ENCODE data around the gene JAKMIP1. TPM values are rescaled to one million over a fixed set of nuclear protein-coding genes. Genes with fewer than 3 reads are reported as not detected.
A peak's percentile ranks its signal among the peaks of the same experiment; 100 is the strongest.

Gene JAKMIP1
- total and polyA plus RNA-seq, 2 of the 13 experiments (the other 11 are each of a cell fraction or from before 2014, with no cell fraction given), result not detected

DNA sequence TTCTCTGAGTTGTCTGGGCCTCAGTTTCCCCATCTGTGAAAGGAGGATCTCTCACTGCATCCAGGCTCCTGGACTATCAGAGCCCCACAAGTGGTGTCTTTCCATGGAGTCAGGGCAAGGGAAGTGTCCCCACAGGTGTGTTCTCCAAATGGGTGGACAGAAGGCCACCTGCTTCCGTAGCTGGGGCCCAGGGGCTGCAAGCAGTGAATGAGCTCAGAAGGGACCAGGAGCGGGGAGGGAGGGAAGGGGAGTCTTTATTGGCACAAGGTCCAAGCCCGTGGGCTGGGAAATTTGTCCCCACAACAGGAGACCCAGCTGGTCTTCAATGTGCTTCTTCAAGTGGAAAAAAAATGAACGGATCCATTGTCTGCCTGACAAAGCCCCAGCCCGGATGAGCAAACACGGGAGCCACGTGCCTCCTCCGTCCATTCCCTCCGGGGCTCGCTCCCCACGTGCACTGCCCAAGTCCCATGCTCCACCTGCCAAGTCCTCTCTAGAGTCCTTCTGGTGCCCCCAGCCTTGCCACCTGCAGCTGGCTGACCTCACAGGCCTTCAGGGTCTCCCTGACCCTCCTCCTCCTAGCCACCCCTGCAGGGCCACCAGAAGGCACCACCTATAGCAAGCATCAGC is 72.0 kb downstream of the JAKMIP1 start (continued):
- TF ChIP-seq, protein P1, sequence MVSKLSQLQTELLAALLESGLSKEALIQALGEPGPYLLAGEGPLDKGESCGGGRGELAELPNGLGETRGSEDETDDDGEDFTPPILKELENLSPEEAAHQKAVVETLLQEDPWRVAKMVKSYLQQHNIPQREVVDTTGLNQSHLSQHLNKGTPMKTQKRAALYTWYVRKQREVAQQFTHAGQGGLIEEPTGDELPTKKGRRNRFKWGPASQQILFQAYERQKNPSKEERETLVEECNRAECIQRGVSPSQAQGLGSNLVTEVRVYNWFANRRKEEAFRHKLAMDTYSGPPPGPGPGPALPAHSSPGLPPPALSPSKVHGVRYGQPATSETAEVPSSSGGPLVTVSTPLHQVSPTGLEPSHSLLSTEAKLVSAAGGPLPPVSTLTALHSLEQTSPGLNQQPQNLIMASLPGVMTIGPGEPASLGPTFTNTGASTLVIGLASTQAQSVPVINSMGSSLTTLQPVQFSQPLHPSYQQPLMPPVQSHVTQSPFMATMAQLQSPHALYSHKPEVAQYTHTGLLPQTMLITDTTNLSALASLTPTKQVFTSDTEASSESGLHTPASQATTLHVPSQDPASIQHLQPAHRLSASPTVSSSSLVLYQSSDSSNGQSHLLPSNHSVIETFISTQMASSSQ (IDR thresholded peaks at IDR 0.05; ENCODE audit: low read depth), result no peak
- TF ChIP-seq, protein P1 (CRISPR knock-in tag; IDR thresholded peaks at IDR 0.05; ENCODE audit: borderline replicate concordance), result no peak
- TF ChIP-seq, protein P2, sequence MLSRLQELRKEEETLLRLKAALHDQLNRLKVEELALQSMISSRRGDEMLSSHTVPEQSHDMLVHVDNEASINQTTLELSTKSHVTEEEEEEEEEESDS (CRISPR knock-in tag; IDR thresholded peaks at IDR 0.05; ENCODE audit: borderline replicate concordance), result no peak
- TF ChIP-seq ZNF589 (CRISPR knock-in tag; conservative IDR thresholded peaks at IDR 0.05) (no peak), ZSCAN21 (CRISPR knock-in tag; IDR thresholded peaks at IDR 0.05; ENCODE audit: borderline replicate concordance) (no peak), SOX6 (IDR thresholded peaks at IDR 0.05) (no peak), SOX6 (CRISPR knock-in tag; IDR thresholded peaks at IDR 0.05) (peak; percentile 89), MYC (CRISPR knock-in tag; IDR thresholded peaks at IDR 0.05; ENCODE audit: borderline replicate concordance) (peak; percentile 56; the same call in 1 of the 2 replicates), DMAP1 (CRISPR knock-in tag; IDR thresholded peaks at IDR 0.05) (peak; percentile 26; the same call in 1 of the 2 replicates), ZNF350 (CRISPR knock-in tag; IDR thresholded peaks at IDR 0.05; ENCODE audit: borderline replicate concordance, low read depth) (0 out of 2 replicates have a peak, but pooled peaks have one; percentile 27), HMG20B (CRISPR knock-in tag; conservative IDR thresholded peaks at IDR 0.05) (no peak)
- TF ChIP-seq, protein P3, sequence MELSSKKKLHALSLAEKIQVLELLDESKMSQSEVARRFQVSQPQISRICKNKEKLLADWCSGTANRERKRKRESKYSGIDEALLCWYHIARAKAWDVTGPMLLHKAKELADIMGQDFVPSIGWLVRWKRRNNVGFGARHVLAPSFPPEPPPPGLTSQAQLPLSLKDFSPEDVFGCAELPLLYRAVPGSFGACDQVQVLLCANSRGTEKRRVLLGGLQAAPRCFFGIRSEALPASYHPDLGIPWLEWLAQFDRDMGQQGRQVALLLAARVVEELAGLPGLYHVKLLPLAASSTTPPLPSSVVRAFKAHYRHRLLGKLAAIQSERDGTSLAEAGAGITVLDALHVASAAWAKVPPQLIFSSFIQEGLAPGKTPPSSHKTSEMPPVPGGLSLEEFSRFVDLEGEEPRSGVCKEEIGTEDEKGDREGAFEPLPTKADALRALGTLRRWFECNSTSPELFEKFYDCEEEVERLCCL (CRISPR knock-in tag; IDR thresholded peaks at IDR 0.05; ENCODE audit: borderline replicate concordance), result no peak
